NCI-H2107 treated with DMSO at 0.1 percent for 48 hours (cell line): ENCODE results near the gene NEUROD1.

Source experiments
- DNase-seq: peaks from one replicate; lab custom pipeline; 2025; ENCODE audit not compliant: unreplicated experiment; lab: John Stamatoyannopoulos, UW

Gene NEUROD1

GRCh38 chr2:181680937-181681811 lies 857 bp upstream of the NEUROD1 start:
- no peak for DNase-seq

- DNase-seq: no peak
Observed at GRCh38 chr2:181679544-181679979, 755 bp downstream of the NEUROD1 start.

- no peak for DNase-seq
Observed at GRCh38 chr2:181678861-181679543, 1.3 kb downstream of the NEUROD1 start.

- DNase-seq: no peak
Observed at GRCh38 chr2:181677912-181678586, 2.3 kb downstream of the NEUROD1 start.

- no peak for DNase-seq
Observed at GRCh38 chr2:181675254-181675653, 5.1 kb downstream of the NEUROD1 start.

- no peak for DNase-seq
Observed at GRCh38 chr2:181674461-181674860, 5.9 kb downstream of the NEUROD1 start.

GRCh38 chr2:181673173-181673572 lies 7.1 kb downstream of the NEUROD1 start:
- peak; percentile 68 for DNase-seq

- DNase-seq: no peak
Observed at GRCh38 chr2:181672255-181673008, 7.9 kb downstream of the NEUROD1 start.

GRCh38 chr2:181670632-181671031 lies 9.7 kb downstream of the NEUROD1 start:
- DNase-seq: no peak

GRCh38 chr2:181667234-181667633 lies 13.1 kb downstream of the NEUROD1 start:
- DNase-seq: no peak

- DNase-seq: no peak
Observed at GRCh38 chr2:181662287-181662686, 18.0 kb downstream of the NEUROD1 start.

GRCh38 chr2:181660181-181660580 lies 20.1 kb downstream of the NEUROD1 start:
- no peak for DNase-seq

- peak; percentile 56 for DNase-seq
Observed at GRCh38 chr2:181658444-181658843, 21.9 kb downstream of the NEUROD1 start.

- no peak for DNase-seq
Observed at GRCh38 chr2:181657379-181657778, 22.9 kb downstream of the NEUROD1 start.

- DNase-seq: no peak
Observed at GRCh38 chr2:181656450-181657291, 23.6 kb downstream of the NEUROD1 start, which contains the start of gene CERKL. CERKL (minus strand) TSS chr2:181657105; CDS start chr2:181657006, 99 bp downstream.

GRCh38 chr2:181655519-181655918 lies 24.8 kb downstream of the NEUROD1 start:
- DNase-seq: no peak

GRCh38 chr2:181649436-181649979 lies 30.8 kb downstream of the NEUROD1 start:
- no peak for DNase-seq

- DNase-seq: no peak
Observed at GRCh38 chr2:181648478-181649155, 31.7 kb downstream of the NEUROD1 start.

GRCh38 chr2:181646415-181646987 lies 33.8 kb downstream of the NEUROD1 start:
- DNase-seq: no peak
